AG04449 (cell line): Measurements from ENCODE around the gene PRMT9.
A peak's percentile ranks its signal among the peaks of the same experiment; 100 is the strongest.

Source experiments
- CTCF ChIA-PET: fragments of 350-600 bp; formaldehyde crosslinking; extraction: SDS; loops from one replicate; lab custom pipeline; 2021; ENCODE audit warnings: antibody characterized with exemption; lab: Yijun Ruan, JAX
- POLR2A ChIA-PET: fragments of 400-600, 350-600 bp; formaldehyde crosslinking; extraction: SDS; loops from one replicate; lab custom pipeline; 2020; ENCODE audit warnings: antibody characterized with exemption, inconsistent platforms; lab: Yijun Ruan, JAX
- DNase-seq: peaks from one replicate; pipeline ENCODE4 v3.0.0-alpha.2; 2010; ENCODE audit warnings: low read depth, low spot score
- H3K4me3 ChIP-seq: 2 replicates; pipeline ENCODE4 v1.5.1; 2011; ENCODE audit warnings: low read depth, mild to moderate bottlenecking, control low read depth, low read length
- TF ChIP-seq, protein P1 (sequence below): IDR thresholded peaks from one replicate; pipeline ENCODE4 v1.5.1; 2011; ENCODE audit warnings: mild to moderate bottlenecking, moderate library complexity, low read length, control low read depth, inconsistent platforms; ENCODE audit not compliant: insufficient read depth; ENCODE audit errors: missing control alignments

Gene PRMT9

GRCh38 chr4:147689067-147689466, 5.1 kb upstream of the PRMT9 start:
- no peak overlapping the region for H3K4me3 ChIP-seq
- ChIA-PET CTCF (interaction anchor here (1.0 to 3.7 kb wide), 2 partner anchors 17 to 177 kb away, joined by 3 to 31 read pairs; no protein-coding TSS in a partner anchor), POLR2A (no interaction called here)
- TF ChIP-seq, protein P1, sequence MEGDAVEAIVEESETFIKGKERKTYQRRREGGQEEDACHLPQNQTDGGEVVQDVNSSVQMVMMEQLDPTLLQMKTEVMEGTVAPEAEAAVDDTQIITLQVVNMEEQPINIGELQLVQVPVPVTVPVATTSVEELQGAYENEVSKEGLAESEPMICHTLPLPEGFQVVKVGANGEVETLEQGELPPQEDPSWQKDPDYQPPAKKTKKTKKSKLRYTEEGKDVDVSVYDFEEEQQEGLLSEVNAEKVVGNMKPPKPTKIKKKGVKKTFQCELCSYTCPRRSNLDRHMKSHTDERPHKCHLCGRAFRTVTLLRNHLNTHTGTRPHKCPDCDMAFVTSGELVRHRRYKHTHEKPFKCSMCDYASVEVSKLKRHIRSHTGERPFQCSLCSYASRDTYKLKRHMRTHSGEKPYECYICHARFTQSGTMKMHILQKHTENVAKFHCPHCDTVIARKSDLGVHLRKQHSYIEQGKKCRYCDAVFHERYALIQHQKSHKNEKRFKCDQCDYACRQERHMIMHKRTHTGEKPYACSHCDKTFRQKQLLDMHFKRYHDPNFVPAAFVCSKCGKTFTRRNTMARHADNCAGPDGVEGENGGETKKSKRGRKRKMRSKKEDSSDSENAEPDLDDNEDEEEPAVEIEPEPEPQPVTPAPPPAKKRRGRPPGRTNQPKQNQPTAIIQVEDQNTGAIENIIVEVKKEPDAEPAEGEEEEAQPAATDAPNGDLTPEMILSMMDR: no peak
- no peak for DNase-seq

GRCh38 chr4:147683188-147683591, 773 bp downstream of the PRMT9 start:
- no peak for DNase-seq
- H3K4me3 ChIP-seq: peak overlapping the region; percentile 88

DNA sequence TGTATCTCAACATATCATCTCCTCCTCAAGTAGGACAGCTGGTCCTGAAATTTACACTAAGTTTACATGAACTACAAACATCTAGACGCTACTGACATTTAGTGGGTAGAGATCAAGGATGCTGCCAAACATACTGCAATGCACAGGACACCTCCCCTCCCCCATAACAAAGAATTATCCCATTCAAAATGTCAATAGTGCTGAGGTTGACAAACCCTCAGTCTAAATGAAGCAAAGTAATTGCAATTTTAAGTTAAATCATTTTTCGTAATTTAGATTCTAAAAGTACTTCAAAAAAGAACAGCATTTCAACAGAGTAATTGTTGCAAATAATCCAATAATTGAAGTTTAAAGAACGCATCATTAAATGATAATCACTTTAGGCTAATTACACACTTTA, 1.2 kb downstream of the PRMT9 start:
- CTCF ChIA-PET: interaction anchor here (1.3 to 4.7 kb wide), 4 partner anchors 14 to 183 kb away, joined by 3 to 77 read pairs (median 6); partner anchors contain the start of gene ARHGAP10
- peak overlapping the region; percentile 88 for H3K4me3 ChIP-seq
- no peak for DNase-seq

More at GRCh38 chr4:147683188-147683591, 773 bp downstream of the PRMT9 start:
- TF ChIP-seq, protein P1: no peak
- ChIA-PET POLR2A (interaction anchor here (0.6 to 1.7 kb wide), 3 partner anchors 49 to 153 kb away, joined by 4 to 12 read pairs (median 4); partner anchors contain the start of gene TMEM184C), CTCF (interaction anchor here (0.7 to 4.7 kb wide), 5 partner anchors 14 to 183 kb away, joined by 3 to 77 read pairs (median 5); partner anchors contain the start of gene ARHGAP10)

DNA sequence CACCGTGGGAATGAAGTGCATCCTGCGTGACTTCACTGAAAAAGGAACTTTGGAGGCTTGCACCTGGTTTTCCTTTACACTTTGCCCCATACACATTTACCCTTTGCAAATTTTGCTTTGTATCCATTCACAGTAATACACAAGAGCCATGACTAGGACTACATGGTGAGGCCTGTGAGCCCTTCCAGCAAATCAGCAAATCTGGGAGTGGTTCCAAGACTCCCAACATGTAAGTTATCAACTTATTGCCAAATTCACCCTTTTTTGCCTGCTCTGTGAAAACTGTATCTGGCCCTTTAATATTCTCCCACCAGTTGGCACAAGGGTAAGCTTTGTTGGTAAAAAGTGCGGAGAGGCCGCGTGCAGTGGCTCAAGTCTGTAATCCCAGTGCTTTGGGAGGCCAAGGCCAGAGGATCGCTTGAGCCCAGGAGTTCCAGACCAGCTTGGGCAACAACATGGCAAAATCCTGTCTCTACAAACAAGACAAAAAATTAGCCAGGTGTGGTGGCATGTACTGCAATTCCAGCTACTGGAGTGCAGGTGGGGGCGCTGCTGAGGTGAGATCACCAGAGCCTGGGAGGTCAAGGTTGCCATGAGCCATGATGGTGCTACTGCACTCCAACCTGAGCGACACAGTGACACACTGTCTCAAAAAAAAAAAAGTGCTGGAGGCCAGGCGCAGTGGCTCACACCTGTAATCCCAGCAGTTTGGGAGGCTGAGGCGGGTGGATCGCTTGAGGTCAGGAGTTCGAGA, 5.0 kb downstream of the PRMT9 start:
- ChIA-PET POLR2A (no interaction called here), CTCF (interaction anchor here (3.3 kb wide), 1 partner anchor 188 kb away, joined by 30 read pairs; no protein-coding TSS in a partner anchor)
- TF ChIP-seq, protein P1: no peak
- DNase-seq: no peak
- no peak overlapping the region for H3K4me3 ChIP-seq

More for the DNA sequence above, 1.2 kb downstream of the PRMT9 start:
- TF ChIP-seq, protein P1: no peak
- POLR2A ChIA-PET: interaction anchor here (0.6 to 1.5 kb wide), 2 partner anchors 50 to 65 kb away, joined by 4 to 12 read pairs; partner anchors contain the start of gene TMEM184C

GRCh38 chr4:147678106-147678505, 5.9 kb downstream of the PRMT9 start:
- TF ChIP-seq, protein P1: no peak
- no peak overlapping the region for H3K4me3 ChIP-seq
- POLR2A ChIA-PET: no interaction called here
- CTCF ChIA-PET: interaction anchor here (3.3 kb wide), 1 partner anchor 189 kb away, joined by 30 read pairs; no protein-coding TSS in a partner anchor
- DNase-seq: no peak

- TF ChIP-seq, protein P1: no peak
- ChIA-PET CTCF (interaction anchor here (1.4 to 7.0 kb wide), 2 partner anchors 10 to 191 kb away, joined by 5 to 58 read pairs; partner anchors contain the start of gene PRMT9), POLR2A (no interaction called here)
- H3K4me3 ChIP-seq: no peak overlapping the region
- no peak for DNase-seq
Observed at GRCh38 chr4:147674496-147674895, 9.5 kb downstream of the PRMT9 start.
